GM18507 (cell line): ENCODE data around the gene MARVELD1.

ENCODE experiments used
- DNase-seq: peaks from one replicate; pipeline ENCODE4 v3.0.0; 2011; ENCODE audit warnings: low read depth; ENCODE audit not compliant: insufficient read length; ENCODE audit errors: extremely low spot score
- FAIRE-seq: peaks from 2 replicates; lab custom pipeline; 2011; peaks lifted over from hg19 to GRCh38; lab: Jason Lieb, UNC

Gene MARVELD1

GRCh38 chr10:97743169-97743943, 29.8 kb downstream of the MARVELD1 start:
- FAIRE-seq (no peak), DNase-seq (no peak)

DNA sequence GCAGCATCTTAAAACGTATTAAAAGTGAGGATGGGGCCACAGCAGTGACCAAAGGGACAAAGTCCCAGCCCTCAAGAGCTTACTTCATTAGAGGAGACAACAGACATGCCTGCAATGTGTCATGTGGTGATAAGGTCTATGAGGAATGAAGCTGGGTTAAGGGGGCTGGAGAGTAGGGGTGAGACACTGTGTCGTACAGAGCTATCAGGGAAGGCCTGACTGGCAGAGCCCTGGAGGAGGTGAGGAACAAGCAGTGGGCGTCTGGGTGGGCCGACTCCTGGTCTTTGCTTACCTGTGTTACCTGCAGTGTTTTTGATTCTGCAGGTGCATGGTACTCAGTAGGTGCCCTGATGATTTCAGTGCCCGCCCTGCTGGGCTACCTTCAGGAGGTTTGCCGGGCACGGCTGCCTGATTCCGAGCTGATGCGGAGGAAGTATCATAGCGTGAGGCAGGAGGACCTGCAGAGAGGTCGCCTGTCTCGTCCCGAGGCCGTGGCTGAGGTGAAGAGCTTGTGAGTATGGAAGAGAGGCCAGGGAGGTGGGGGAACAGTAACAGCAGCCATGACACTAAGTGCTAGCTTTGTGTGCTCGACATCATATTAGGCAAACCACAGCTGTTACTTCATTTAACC, 31.0 kb downstream of the MARVELD1 start:
- DNase-seq (no peak), FAIRE-seq (no peak)

- FAIRE-seq (no peak), DNase-seq (no peak)
Observed at GRCh38 chr10:97747573-97747972, 34.0 kb downstream of the MARVELD1 start.

DNA sequence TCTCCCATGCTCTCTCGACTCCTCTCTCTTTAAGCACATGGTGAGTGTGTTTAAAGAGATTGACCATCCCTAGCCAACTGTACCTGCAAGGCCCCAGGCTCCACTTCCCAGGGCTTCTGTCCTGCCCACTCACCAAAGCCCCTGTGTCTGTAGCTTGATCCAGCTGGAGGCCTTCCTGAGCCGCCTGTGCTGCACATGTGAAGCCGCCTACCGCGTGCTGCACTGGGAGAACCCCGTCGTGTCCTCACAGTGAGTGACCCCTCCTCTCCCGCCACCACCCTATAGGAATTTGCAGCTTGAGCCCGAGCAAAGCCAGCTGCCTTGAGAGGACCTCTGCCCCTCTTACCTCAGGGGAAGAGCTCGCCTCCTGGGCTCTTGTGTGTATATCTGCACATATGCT, 34.6 kb downstream of the MARVELD1 start:
- DNase-seq (no peak), FAIRE-seq (no peak)

DNA sequence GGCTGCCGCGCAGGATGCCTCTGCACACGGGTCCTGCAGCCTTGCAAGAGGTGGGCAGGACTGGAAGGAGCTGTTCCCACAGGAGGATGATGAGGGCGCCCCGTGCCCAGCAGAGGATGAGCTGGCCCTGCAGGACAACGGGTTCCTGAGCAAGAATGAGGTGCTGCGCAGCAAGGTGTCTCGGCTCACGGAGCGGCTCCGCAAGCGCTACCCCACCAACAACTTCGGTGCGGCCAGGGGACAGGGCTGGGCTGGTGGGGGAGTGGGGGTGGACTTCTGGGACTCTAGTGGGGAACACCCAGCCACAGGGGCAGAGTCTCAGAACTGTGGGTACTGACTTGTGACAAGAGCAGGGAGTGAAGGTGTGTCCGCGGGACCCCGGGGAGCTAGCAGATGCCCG, 39.4 kb downstream of the MARVELD1 start:
- FAIRE-seq: no peak

GRCh38 chr10:97754726-97755125, 41.2 kb downstream of the MARVELD1 start:
- FAIRE-seq: no peak
- no peak for DNase-seq

More for the DNA sequence above, 39.4 kb downstream of the MARVELD1 start:
- DNase-seq: no peak

DNA sequence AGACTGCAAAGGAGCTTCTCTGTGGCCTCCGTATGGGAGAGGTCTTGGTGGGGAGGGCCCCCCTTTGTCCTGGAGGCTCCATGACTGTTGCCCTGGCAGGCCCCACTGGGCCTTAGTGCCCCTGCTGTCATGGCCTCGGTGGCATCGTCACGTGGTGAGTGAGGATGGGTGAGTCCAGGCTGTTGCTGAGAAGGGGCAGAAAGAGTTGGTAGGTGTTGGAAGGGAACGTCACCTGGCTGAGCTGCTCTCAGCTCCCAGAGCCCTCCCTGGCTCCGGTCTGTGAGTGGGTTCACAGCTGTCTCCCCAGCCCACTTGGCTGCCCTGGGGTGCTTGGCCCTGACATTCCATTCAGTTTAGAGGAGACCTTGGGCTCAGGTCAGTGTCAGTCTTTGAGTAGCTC, 42.2 kb downstream of the MARVELD1 start:
- FAIRE-seq (no peak), DNase-seq (no peak)

DNA sequence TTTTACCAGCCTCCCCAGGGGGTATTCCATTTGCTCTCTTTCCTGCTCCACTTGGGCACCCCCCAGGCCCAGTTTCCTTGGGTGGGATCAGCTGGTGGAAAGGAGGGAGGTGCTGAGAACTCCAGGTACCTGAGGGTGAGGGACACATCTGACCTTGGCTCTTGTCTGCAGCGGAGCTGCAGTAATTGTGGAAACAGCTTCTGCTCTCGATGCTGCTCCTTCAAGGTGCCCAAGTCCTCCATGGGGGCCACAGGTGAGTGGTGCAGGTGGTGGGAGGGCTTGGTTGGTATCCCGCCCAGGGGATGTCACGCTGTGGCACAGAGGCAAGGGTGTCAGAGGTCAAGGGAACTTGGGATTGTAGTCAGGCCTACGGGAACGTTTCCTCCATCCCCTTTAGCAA, 43.9 kb downstream of the MARVELD1 start:
- DNase-seq (no peak), FAIRE-seq (no peak)

DNA sequence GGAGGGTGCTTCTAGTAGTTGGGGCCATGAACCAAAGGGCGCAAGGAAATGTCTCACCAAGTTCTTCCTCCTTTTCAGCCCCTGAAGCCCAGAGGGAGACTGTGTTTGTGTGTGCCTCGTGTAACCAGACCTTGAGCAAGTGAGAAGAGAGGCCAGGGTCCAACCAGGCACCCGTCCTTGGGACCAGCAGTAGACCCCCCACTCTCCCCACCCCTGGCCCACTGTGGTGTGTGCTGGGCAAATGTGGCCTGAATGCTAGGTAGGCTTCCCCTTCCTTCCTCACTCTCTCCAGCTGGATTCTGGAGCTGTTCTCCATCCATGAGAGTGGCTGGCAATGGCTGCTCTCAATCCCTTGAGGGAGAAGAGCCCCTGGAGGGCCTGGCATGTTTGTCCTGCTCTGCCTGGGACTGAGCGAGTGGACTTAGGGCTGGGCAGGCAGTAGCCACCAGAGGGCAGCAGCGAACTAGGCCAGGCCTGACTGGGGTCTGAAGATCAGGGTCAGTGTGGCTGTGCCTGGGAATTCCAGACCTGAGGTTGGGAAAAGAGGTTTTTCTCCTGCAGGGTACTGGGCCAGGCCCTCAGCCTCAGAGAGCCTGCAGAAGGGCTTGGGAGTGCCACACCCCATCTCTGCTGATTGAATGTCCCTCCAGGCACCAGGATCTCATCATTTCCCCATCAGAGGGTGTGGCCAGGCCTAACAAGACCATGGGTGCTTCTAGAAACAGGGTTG, 45.8 kb downstream of the MARVELD1 start:
- peak; percentile 49 for FAIRE-seq

GRCh38 chr10:97759946-97760345, 46.4 kb downstream of the MARVELD1 start:
- DNase-seq (no peak), FAIRE-seq (no peak)

More for the DNA sequence above, 45.8 kb downstream of the MARVELD1 start:
- DNase-seq: peak; percentile 38

DNA sequence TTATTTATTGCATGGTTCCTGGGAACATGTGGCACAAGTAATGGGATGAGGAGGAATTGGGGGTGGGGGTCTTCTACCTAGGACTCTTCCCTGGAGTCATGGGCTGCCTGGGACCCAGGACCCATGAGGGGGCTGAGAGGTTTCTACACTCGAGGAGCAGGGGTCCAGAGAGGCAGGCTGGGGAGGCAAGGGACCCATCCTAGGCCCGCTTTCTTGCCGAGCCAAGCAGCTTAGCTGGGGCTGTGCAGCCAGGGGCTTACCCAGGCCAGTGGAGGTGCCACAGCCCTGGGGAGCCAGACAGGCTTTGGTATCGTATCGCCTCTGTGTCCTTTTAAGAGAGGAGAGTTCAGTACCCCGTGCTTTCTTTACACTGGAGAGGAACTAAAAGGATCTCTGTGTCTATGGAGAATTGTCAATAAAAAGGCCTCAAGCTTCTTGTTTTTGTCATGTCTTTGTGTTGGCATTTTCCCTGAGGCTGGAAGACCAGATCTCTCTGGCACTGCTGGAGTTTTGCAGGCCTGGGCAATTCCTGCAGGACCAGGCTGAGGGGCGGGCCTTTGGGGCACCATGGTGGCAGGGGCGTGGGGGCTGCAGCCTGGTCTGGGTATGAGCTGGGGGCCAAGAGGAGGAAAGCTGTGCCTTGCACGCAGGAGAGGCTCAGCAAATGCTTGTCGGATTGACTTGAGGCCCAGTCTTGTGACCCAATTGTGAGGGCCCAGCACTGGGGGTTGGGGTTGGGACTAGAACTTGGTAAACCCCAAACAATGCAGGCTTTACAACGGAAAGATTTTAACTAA, 47.1 kb downstream of the MARVELD1 start:
- FAIRE-seq (no peak), DNase-seq (no peak)

DNA sequence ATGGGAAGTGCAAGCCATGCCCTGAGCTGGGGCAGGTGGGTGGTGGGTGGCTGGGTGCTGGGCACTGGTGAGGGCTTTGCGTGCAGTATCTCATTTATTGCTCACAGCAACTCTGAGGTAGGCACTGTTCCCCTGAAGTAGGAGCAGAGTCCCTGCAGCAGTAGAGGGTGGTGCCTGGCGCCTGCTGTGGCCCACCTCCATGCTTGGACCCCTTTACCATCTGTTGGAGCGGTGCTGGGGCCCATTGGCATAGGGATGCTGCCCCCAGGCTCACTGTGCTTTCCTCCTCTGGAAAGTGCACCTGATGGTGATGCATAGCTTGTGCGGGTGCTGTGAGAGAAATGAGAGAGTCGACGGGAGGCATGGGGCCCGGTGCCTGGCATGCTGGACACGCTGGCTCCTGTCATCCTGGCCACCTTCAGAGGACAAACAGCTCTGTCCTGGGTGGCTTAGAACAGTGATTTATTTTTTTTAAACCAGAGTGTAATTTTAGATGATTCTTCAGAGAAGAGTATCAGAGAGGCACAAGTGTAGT, 47.9 kb downstream of the MARVELD1 start:
- FAIRE-seq: no peak
- DNase-seq: no peak

- DNase-seq: no peak
- no peak for FAIRE-seq
Observed at GRCh38 chr10:97762056-97762455, 48.5 kb downstream of the MARVELD1 start.

DNA sequence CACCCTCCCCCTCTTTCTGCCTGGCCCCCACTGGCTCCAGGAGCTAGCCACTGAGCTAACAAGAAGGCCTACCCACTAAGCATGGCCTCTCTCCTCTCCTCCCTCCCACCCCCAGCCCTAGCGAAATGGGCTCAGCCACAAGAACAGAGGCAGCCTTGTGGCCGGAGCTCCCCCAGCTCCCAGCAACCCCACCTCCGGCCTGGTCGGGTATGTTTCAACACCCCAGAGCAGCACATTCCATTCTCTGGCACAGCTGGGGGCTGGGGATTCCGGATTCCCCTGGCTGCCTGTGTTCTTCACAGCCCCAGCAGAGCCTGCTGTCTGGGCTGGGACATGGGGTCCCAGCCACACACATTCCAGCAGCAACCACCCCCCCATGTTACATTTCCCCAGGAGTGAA, 49.3 kb downstream of the MARVELD1 start:
- no peak for FAIRE-seq
- no peak for DNase-seq

- FAIRE-seq: no peak
- DNase-seq: no peak
Observed at GRCh38 chr10:97763411-97763810, 49.9 kb downstream of the MARVELD1 start.

- no peak for FAIRE-seq
- no peak for DNase-seq
Observed at GRCh38 chr10:97763947-97764346, 50.4 kb downstream of the MARVELD1 start.

DNA sequence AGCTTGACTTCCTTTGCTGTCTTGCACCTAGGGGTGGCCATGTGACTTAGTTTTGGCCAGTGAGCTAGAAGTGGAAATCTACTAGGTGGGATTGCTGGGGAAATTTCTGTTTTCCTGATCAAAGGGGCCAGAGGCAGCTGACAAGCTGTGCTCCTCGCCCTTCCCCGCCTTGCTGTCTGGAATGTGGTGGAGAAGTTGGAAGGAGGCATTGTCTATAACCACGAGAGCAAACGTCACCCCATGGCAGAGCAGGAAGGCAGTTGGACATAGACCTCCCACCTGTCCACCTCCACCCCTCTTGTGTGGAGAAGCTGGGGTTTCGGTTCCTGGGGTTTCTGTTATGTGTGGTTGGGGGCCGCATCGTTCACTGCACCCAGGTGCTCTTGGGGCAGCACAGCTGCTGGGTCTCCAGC, 51.0 kb downstream of the MARVELD1 start:
- FAIRE-seq (no peak), DNase-seq (no peak)

- DNase-seq (no peak), FAIRE-seq (no peak)
Observed at GRCh38 chr10:97765201-97765600, 51.7 kb downstream of the MARVELD1 start.

DNA sequence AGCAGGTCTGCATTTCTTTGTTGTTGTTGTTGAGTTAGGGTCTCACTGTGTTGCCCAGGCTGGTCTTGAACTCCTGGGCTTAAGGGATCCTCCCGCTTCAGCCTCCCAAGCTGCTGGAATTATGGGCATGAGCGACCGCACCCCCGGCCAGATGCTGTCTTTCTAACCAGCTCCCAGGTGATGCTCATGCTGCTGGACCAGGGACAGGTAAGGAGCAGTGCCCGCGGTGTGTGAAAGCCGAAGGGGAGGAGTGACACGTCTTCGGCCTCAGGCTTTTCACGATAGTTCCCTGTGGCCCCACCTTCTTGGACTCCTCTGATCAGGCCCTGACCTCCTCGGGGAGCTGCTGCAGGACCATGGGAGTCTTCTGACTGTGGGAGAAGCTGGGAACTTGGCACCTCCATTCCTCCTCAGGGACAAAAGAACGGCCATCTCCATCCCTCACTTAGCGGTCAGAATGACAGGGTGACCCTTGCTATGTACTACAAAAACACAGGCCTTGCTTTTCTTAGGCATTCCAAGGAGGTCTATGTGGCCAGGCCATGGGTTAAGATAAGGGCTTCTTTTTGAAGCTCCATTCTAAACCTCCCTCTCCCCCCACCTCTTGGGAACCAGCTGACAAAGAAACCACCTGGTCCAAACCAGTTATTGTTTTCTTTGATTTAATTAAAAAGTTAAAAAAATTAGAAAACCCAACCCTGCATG, 52.7 kb downstream of the MARVELD1 start:
- no peak for FAIRE-seq

More for the DNA sequence above, 52.7 kb downstream of the MARVELD1 start:
- no peak for DNase-seq
